DND-41 (cell line): ENCODE results near the gene PIAS2.

Source experiments
- ATAC-seq: fragments of 200-7000 bp; cut with Tn5 transposase; 3 replicates; pipeline ENCODE4 v1.9.1; 2021; ENCODE audit warnings: low read depth; ENCODE audit not compliant: insufficient read depth
- DNase-seq: peaks from one replicate; pipeline ENCODE4 v3.0.0-alpha.2; 2020
- H2AFZ ChIP-seq: 2 replicates; pipeline ENCODE4 v1.6.0; 2012; ENCODE audit warnings: low read depth, low read length
- H3K27ac ChIP-seq: 2 replicates; pipeline ENCODE4 v1.5.1; 2012; ENCODE audit warnings: low read length, inconsistent platforms
- H3K27me3 ChIP-seq: fragments of 200-600 bp; sonication (generic); 2 replicates; pipeline ENCODE4 v1.6.0; 2012; ENCODE audit warnings: low read length, mild to moderate bottlenecking, inconsistent platforms; ENCODE audit not compliant: insufficient read depth, poor library complexity
- H3K36me3 ChIP-seq: 2 replicates; pipeline ENCODE4 v1.5.1; 2012; ENCODE audit warnings: low read length, inconsistent platforms; ENCODE audit not compliant: insufficient read depth
- H3K4me1 ChIP-seq: 2 replicates; pipeline ENCODE4 v1.5.1; 2012; ENCODE audit warnings: mild to moderate bottlenecking, low read length; ENCODE audit not compliant: insufficient read depth
- H3K4me2 ChIP-seq: 2 replicates; pipeline ENCODE4 v1.6.0; 2012; ENCODE audit warnings: mild to moderate bottlenecking, moderate library complexity, low read length, inconsistent platforms; ENCODE audit not compliant: insufficient read depth
- H3K4me3 ChIP-seq, 2 experiments: fragments of 200-600 bp in 1 of 2; shearing (Covaris generic) in 1 of 2; 2 replicates each; pipeline ENCODE4 v1.5.1; 2012 to 2016; ENCODE audit warnings: inconsistent platforms in 2 of 2, low read length in 2 of 2, mild to moderate bottlenecking in 2 of 2, low read depth in 1 of 2, moderate library complexity in 1 of 2
- H3K79me2 ChIP-seq: 2 replicates; pipeline ENCODE4 v1.6.0; 2012; ENCODE audit warnings: low read length, inconsistent platforms; ENCODE audit not compliant: insufficient read depth
- H3K9ac ChIP-seq: 2 replicates; pipeline ENCODE4 v1.6.0; 2012; ENCODE audit warnings: low read depth, mild to moderate bottlenecking, inconsistent platforms, low read length, moderate library complexity
- H3K9me3 ChIP-seq: 2 replicates; pipeline ENCODE4 v1.5.1; 2012; ENCODE audit warnings: low read length, moderate library complexity, mild to moderate bottlenecking, inconsistent platforms; ENCODE audit not compliant: insufficient read depth, severe bottlenecking
- H4K20me1 ChIP-seq: 2 replicates; pipeline ENCODE4 v1.6.0; 2012; ENCODE audit warnings: low read length; ENCODE audit not compliant: insufficient read depth
- CTCF ChIP-seq: IDR thresholded peaks from 2 replicates; pipeline ENCODE4 v1.5.1; 2012; ENCODE audit warnings: borderline replicate concordance, low read length, moderate library complexity, mild to moderate bottlenecking; ENCODE audit not compliant: poor library complexity, severe bottlenecking; ENCODE audit errors: extremely low read depth
- EZH2 ChIP-seq: IDR thresholded peaks from 3 replicates; pipeline ENCODE4 v1.6.1; 2012; ENCODE audit warnings: borderline replicate concordance, low read depth, mild to moderate bottlenecking, moderate library complexity, low read length, inconsistent platforms; ENCODE audit not compliant: severe bottlenecking

PIAS2 gene

GRCh38 chr18:46755315-46756024 is 161.8 kb downstream of the PIAS2 start:
- H3K4me3 ChIP-seq: no peak overlapping the region
- no peaks in the 10 kb centered on the region for H3K79me2 ChIP-seq
- no peaks in the 10 kb centered on the region for H3K9me3 ChIP-seq
- no peaks in the 10 kb centered on the region for H3K36me3 ChIP-seq
- H3K27ac ChIP-seq: no peak overlapping the region
- no peaks in the 10 kb centered on the region for H4K20me1 ChIP-seq
- no peak overlapping the region for H2AFZ ChIP-seq
- H3K4me2 ChIP-seq: no peak overlapping the region
- DNase-seq: no peak
- TF ChIP-seq EZH2 (no peak), CTCF (no peak)
- no peak overlapping the region for H3K9ac ChIP-seq
- no peak for ATAC-seq
- peaks cover 9% of the 10 kb centered on the region; the same call in 1 of the 2 replicates for H3K4me1 ChIP-seq
- H3K27me3 ChIP-seq: peaks cover 5% of the 10 kb centered on the region

- ATAC-seq: no peak
- H2AFZ ChIP-seq: peak overlapping the region; percentile 3; the same call in 1 of the 2 replicates
Observed at GRCh38 chr18:46754661-46755292, 162.5 kb downstream of the PIAS2 start.

GRCh38 chr18:46754188-46754587 is 163.1 kb downstream of the PIAS2 start:
- H2AFZ ChIP-seq: peak overlapping the region; percentile 3; the same call in 1 of the 2 replicates
- peak; percentile 94 for ATAC-seq

More at GRCh38 chr18:46754661-46755292, 162.5 kb downstream of the PIAS2 start:
- Histone ChIP-seq H3K27me3 (no peaks in the 10 kb centered on the region), H3K4me2 (no peak overlapping the region), H3K79me2 (no peaks in the 10 kb centered on the region), H3K4me3 (no peak overlapping the region), H3K27ac (peak overlapping the region; percentile 15; the same call in 1 of the 2 replicates), H3K36me3 (no peaks in the 10 kb centered on the region), H4K20me1 (no peaks in the 10 kb centered on the region), H3K9me3 (no peaks in the 10 kb centered on the region), H3K4me1 (peaks cover 9% of the 10 kb centered on the region; the same call in 1 of the 2 replicates), H3K9ac (no peak overlapping the region; the same call in 1 of the 2 replicates)
- no peak for TF ChIP-seq CTCF
- TF ChIP-seq EZH2: no peak
- no peak for DNase-seq

More at GRCh38 chr18:46754188-46754587, 163.1 kb downstream of the PIAS2 start:
- TF ChIP-seq CTCF (no peak), EZH2 (no peak)
- DNase-seq: peak; percentile 32
- Histone ChIP-seq H3K9ac (no peak overlapping the region), H3K27ac (peak overlapping the region; percentile 15; the same call in 1 of the 2 replicates), H3K4me1 (peaks cover 9% of the 10 kb centered on the region; the same call in 1 of the 2 replicates), H3K36me3 (no peaks in the 10 kb centered on the region), H3K4me2 (no peak overlapping the region), H3K9me3 (no peaks in the 10 kb centered on the region), H3K4me3 (no peak overlapping the region), H4K20me1 (no peaks in the 10 kb centered on the region), H3K79me2 (no peaks in the 10 kb centered on the region), H3K27me3 (no peaks in the 10 kb centered on the region)
